Calu3 (cell line): ENCODE data around the gene URB1. TPM values are rescaled to one million over a fixed set of nuclear protein-coding genes. Genes with fewer than 3 reads are reported as not detected.

ENCODE experiments used
- BruUV-seq: library from RNA; stranded (reverse); fragments of 400-500 nt; replicated peaks from 2 replicates; lab custom pipeline; 2021; lab: Mats Ljungman, UMichigan
- CTCF ChIA-PET: fragments of 300-600 bp; sonication (Branson Sonifier 250); formaldehyde crosslinking; loops from one replicate; lab custom pipeline; 2022; ENCODE audit warnings: antibody characterized with exemption; lab: Charles Lee
- DNase-seq: peaks from one replicate; pipeline ENCODE4 v3.0.0; 2022
- H3K27ac Mint-ChIP-seq: one replicate; pipeline ENCODE4 v1.8.0; 2022; ENCODE audit warnings: mixed read lengths; ENCODE audit not compliant: unreplicated experiment
- H3K27me3 Mint-ChIP-seq: one replicate; pipeline ENCODE4 v1.8.0; 2022; ENCODE audit warnings: mixed read lengths; ENCODE audit not compliant: unreplicated experiment
- H3K36me3 Mint-ChIP-seq: one replicate; pipeline ENCODE4 v1.8.0; 2022; ENCODE audit warnings: mild to moderate bottlenecking, moderate library complexity, mixed read lengths; ENCODE audit not compliant: insufficient read depth, unreplicated experiment
- H3K4me1 Mint-ChIP-seq: one replicate; pipeline ENCODE4 v1.8.0; 2022; ENCODE audit warnings: mild to moderate bottlenecking, low read depth, mixed read lengths; ENCODE audit not compliant: unreplicated experiment
- H3K4me3 Mint-ChIP-seq: one replicate; pipeline ENCODE4 v1.8.0; 2022; ENCODE audit warnings: mild to moderate bottlenecking, low read depth, moderate library complexity, mixed read lengths; ENCODE audit not compliant: unreplicated experiment
- H3K9me3 Mint-ChIP-seq: one replicate; pipeline ENCODE4 v1.8.0; 2022; ENCODE audit warnings: low read depth, mixed read lengths; ENCODE audit not compliant: unreplicated experiment
- intact Hi-C: fragments of 100-400 bp; cut with micrococcal nuclease; formaldehyde crosslinking; loops from one replicate; pipeline ENCODE4 v1.10.0; 2022; ENCODE audit not compliant: unreplicated experiment
- total RNA-seq: library from RNA; stranded (reverse); gene quantifications from 2 replicates; pipeline ENCODE4 v1.2.3, GENCODE V29; 2022
- TF ChIP-seq, protein P1 (sequence below): fragments of 200-600 bp; IDR thresholded peaks from one replicate; pipeline ENCODE4 v1.8.0; 2022; ENCODE audit warnings: antibody characterized with exemption; ENCODE audit not compliant: unreplicated experiment

The URB1 gene
- total RNA-seq, 1 experiment from 2014 or later: 16.5 TPM

DNA sequence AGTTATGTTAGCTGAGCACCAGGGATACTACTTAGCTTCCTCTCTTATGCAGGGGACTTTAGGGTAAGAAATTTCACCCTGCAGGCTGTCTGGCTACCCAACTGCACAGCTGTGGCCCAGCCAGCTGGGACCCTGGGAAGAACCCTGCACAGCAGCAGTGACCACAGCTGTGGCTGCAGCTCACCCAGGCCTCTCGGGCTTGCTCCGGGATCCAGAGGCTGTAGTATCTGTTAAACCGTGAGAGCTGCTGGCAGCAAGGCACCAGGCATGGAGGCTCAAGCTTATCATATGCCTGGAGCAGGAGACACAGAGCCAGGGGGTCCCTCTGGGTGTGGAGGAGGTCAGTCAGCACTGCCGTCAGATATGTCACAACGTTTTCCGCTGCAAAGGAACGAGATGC lies 40.3 kb downstream of the URB1 start:
- Mint-ChIP-seq H3K27me3 (no peaks in the 10 kb centered on the region), H3K9me3 (no peaks in the 10 kb centered on the region), H3K36me3 (peaks cover 17% of the 10 kb centered on the region), H3K4me3 (no peak overlapping the region), H3K27ac (no peak overlapping the region), H3K4me1 (no peaks in the 10 kb centered on the region)
- TF ChIP-seq, protein P1, sequence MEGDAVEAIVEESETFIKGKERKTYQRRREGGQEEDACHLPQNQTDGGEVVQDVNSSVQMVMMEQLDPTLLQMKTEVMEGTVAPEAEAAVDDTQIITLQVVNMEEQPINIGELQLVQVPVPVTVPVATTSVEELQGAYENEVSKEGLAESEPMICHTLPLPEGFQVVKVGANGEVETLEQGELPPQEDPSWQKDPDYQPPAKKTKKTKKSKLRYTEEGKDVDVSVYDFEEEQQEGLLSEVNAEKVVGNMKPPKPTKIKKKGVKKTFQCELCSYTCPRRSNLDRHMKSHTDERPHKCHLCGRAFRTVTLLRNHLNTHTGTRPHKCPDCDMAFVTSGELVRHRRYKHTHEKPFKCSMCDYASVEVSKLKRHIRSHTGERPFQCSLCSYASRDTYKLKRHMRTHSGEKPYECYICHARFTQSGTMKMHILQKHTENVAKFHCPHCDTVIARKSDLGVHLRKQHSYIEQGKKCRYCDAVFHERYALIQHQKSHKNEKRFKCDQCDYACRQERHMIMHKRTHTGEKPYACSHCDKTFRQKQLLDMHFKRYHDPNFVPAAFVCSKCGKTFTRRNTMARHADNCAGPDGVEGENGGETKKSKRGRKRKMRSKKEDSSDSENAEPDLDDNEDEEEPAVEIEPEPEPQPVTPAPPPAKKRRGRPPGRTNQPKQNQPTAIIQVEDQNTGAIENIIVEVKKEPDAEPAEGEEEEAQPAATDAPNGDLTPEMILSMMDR: no peak
- intact Hi-C loops: no loop called here
- no peak for DNase-seq
- CTCF ChIA-PET: no interaction called here
- BruUV-seq: no TSS peak

DNA sequence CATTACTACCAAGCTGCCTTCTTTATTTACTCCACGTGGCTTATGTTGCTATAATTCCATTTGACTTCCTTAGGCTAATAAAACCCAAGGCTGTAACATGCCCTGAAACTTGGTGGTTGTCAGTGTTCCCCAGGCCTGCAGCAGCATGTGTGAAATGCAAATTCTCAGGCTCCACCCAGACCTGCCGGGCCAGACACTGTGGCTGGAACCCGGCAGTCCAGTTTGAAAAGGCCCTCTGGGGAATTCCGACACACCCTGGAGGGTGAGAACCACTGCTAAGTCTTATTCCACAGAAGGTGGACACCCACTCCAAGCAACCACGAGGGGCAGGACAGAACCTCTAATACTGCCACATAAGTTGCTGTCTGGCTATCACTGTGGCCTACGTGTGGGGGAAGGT lies 41.4 kb downstream of the URB1 start:
- TF ChIP-seq, protein P1: no peak
- Mint-ChIP-seq H3K4me3 (no peak overlapping the region), H3K27me3 (no peaks in the 10 kb centered on the region), H3K27ac (no peak overlapping the region), H3K9me3 (no peaks in the 10 kb centered on the region), H3K4me1 (no peaks in the 10 kb centered on the region), H3K36me3 (peaks cover 21% of the 10 kb centered on the region)
- BruUV-seq: no TSS peak
- no peak for DNase-seq
- CTCF ChIA-PET: no interaction called here
- intact Hi-C loops: no loop called here

DNA sequence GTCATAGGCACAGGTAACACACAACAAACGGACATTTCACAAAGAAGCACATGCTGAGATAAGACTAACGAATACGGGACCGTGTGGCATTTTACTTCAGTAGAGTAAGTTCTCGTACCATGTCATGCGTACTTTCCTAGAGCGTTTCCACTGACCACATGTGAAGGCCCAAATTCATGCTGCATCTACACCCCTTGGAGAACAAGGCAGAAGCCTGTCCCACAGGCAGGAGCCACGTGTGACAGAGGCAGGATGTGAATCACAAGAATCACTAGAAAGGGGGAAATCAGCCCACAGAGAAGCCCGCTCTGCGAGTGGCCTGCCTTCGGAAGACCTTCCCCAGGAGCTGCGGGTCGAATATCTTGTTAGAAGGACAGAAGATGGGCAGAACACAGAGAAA lies 41.8 kb downstream of the URB1 start:
- peaks cover 26% of the 10 kb centered on the region for H3K36me3 Mint-ChIP-seq
- BruUV-seq: no TSS peak

DNA sequence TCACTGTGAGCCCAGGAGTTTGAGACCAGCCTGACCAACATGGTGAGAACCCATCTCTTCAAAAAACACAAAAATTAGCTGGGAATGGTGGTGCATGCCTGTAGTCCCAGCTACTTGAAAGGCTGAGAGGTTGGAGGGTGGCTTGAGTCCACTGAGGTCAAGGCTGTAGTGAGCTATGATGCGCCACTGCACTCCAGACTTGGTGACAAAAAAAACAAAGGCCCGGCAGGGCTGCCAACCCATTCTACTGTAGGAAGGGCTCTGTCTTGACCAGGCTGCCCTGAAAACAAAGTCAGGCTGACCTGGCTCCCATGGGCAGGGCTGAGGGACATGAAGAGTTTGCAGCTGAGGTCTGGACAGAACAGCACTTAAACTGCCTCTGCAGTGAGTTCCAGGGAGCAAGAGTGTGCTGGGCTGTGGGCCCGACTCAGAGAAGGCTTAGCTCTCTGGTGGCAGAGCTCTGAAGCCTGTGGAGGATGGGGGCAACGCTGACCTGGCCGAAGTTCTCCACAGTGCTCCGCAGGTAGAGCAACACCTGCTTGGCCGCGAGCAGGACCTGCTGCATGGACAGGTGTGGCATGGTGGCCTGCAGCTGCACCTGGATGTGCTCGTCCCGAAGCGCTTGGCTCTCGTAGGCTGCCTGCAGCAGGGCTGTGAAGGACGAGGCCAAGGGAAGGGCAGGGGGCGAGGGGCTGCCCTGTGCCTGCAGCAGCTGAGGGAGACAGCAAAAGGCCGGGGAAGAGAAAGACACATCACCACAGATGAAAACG lies 42.4 kb downstream of the URB1 start:
- H3K36me3 Mint-ChIP-seq: peaks cover 27% of the 10 kb centered on the region
- no peaks in the 10 kb centered on the region for H3K9me3 Mint-ChIP-seq
- CTCF ChIA-PET: interaction anchor here (0.6 kb wide), 1 partner anchor 58 kb away, joined by 8 read pairs; no protein-coding TSS in a partner anchor
- H3K27ac Mint-ChIP-seq: no peak overlapping the region
- intact Hi-C loops: no loop called here
- no peaks in the 10 kb centered on the region for H3K4me1 Mint-ChIP-seq
- no peaks in the 10 kb centered on the region for H3K27me3 Mint-ChIP-seq
- no TSS peak for BruUV-seq
- no peak for DNase-seq
- TF ChIP-seq, protein P1: no peak
- no peak overlapping the region for H3K4me3 Mint-ChIP-seq

More for the DNA sequence above, 41.8 kb downstream of the URB1 start:
- TF ChIP-seq, protein P1: no peak
- no peaks in the 10 kb centered on the region for H3K9me3 Mint-ChIP-seq
- intact Hi-C loops: no loop called here
- H3K27me3 Mint-ChIP-seq: no peaks in the 10 kb centered on the region
- no peaks in the 10 kb centered on the region for H3K4me1 Mint-ChIP-seq
- no peak for DNase-seq
- CTCF ChIA-PET: no interaction called here
- H3K4me3 Mint-ChIP-seq: no peak overlapping the region
- H3K27ac Mint-ChIP-seq: no peak overlapping the region
